ENCODE data around the gene ACP2.
"Not testable (repeated sequence)": the region's sequence is repeated elsewhere in the genome, so short reads cannot be mapped to it uniquely, and the experiment has no call there.

Gene ACP2

DNA sequence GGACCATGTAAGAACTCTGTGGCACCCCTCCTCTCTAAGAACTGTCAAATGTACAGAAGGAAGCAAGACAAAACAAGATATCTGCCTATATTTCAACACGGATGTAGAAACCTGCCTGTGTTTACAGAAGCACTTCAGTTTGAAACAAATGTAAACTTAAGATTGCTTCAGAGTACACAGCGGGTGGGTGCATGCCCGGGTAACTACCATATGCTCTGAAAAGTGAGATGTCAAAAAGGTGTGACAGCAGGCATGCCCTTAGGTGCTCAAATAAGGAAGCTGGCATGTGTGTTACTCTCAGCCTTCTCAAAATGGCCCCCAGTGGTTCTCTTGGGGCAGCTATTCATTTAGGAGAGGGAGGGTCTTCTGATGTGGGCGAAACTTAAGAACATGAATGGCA lies 5.2 kb downstream of the ACP2 start:
- no peak for DNase-seq (ENCODE audit: low read depth)

DNA sequence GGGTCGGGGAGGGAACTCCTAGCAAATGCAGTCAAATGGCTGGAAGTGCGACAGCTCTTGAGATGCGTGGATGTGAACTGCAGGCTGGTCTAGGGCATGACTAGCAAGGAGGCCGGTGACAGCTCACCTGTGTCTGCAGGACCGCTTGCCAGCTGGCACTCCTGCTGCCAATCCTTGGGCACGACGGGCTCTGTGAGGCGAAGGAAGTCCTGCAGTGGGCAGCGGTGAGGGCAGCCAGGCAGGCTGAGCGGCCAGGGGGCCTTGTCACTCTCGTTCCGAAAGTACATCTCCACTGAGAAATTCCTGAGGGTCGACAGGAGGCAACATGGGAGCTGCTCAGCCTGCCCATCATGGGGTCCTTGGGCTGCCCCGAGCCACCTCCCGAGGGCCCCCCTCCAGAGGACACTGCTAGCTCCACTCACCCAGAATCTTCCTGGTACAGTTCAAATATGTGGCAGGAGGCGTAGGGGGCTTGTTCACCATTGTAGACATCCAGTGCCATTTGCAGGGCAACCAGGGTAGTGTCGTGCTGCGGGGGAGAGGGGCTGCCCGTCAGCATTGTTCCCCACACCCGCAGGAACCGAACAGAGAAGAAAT lies 5.9 kb downstream of the ACP2 start:
- DNase-seq (ENCODE audit: low read depth): no peak

DNA sequence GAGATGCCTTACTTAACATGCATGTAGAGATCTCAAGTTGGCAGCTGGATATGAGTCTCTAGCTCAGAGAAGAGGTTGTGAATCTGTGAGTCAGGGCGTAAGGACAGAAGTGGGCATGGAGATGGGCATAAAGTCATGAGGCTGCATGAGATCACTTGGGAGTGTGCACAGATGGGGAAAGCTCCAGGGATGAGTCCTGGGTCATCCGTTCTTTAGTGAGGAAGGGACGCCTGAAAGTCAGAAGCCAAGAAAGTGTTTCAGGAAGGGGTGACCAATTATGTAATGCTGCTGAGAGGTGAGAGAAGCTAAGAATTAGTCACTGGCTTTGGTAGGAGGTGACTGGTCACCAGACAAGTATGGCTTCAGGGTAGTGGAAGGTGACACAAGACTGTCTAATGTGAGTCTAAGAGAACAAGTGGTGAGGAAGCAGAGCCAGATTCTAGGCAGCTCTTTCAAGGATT lies 6.7 kb downstream of the ACP2 start:
- no peak for DNase-seq (ENCODE audit: low read depth)

DNA sequence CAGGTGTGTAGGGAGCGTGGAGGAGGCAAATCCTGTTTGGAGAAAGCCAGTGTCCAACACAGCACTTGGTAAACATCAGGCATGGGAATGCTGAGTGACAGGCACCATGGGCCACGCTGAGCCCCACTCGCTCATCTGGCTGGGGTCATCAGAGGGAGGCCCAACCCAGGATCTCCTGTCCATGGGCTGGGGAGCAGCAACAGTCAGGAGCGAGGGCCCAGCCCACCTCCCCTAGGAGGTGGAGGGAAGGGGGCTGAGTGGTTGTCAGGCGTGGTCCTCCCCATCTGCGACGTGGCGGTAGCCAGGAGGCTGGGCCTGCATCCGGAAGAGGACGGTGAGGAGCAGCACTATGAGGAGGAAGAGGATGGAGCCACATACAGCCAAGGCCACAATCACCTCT lies 8.8 kb downstream of the ACP2 start:
- no peak for DNase-seq (ENCODE audit: low read depth)

DNA sequence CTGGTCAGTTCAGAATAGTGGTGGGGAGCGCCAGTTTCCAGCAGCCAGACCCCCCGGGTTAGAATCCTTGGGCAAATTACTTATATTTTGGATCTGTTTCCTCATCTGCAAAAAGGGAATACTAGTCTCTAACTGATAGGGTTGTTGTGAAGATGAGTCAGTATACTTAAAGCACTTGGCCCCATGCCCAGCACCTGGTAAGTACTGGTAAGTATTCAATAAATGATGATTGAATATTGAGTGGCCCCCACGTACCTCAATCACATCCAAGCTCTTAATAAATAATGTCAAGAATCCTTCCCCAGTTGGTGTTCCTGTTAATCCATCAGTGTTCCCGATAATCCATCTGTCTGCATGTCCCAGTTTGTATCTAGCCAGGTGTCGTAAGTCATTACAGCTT lies 12.1 kb downstream of the ACP2 start:
- no peak for DNase-seq (ENCODE audit: low read depth)

DNA sequence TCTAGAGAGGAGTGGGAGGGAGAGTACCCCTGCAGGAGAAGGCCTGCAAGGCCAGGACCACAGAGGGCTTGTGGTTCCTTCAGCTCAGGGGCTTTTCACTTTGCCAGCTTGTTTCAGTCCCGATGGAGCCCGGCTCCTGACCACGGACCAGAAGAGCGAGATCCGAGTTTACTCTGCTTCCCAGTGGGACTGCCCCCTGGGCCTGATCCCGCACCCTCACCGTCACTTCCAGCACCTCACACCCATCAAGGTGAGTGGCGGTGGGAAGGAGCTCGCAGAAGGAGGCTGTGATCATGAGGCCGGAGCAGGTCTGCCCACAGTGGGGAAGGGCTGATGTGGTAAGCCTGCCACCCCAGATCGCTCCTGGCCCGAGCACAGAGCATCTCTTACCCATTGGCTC lies 13.5 kb downstream of the ACP2 start:
- DNase-seq (ENCODE audit: low read depth): no peak

DNA sequence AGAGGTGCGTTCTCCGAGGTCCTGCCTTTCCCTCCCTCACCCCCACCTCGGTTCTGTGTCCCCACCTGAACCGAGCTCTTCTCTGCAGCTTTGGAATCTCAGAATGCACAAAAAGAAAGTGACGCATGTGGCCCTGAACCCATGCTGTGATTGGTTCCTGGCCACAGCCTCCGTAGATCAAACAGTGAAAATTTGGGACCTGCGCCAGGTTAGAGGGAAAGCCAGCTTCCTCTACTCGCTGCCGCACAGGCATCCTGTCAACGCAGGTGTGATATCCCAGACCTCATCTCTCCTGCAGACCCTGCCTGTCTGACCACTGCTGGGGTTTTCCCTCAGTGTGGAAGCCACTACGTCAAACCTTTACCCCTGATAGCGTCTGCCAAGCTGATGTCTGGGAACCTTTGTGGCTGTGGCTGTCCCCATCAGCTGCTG lies 13.9 kb downstream of the ACP2 start:
- DNase-seq (ENCODE audit: low read depth): no peak

DNA sequence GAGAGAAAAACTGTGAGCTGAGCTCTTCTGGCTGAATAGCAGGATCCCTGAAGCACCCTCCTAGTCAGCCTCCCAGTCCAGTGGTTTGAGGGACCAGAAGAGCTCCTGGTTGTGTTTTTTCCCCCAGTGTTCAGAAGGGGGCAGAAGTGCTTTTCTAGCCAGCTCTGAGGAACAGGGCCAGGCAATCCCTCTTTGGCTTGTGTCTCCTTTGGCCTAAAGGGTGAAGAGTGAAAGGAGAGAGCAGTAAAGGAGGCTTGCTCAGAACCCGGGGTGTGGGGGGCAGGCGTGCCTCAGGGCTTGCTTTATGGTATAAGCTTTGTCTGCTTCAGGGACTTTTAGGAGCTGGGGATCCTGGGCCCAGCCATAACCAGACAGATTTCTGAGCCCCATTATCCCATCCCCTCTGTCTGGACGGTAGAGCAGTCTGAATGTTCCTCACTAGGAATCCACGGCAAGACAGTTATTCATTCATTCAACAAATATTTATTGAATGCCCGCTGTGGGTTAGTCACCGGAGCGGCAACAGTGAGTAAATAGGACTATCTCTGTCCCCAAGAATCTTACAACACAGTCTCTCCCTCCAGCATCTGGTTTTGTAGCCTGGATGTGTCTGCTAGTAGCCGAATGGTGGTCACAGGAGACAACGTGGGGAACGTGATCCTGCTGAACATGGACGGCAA lies 14.5 kb downstream of the ACP2 start:
- no peak for DNase-seq (ENCODE audit: low read depth)

DNA sequence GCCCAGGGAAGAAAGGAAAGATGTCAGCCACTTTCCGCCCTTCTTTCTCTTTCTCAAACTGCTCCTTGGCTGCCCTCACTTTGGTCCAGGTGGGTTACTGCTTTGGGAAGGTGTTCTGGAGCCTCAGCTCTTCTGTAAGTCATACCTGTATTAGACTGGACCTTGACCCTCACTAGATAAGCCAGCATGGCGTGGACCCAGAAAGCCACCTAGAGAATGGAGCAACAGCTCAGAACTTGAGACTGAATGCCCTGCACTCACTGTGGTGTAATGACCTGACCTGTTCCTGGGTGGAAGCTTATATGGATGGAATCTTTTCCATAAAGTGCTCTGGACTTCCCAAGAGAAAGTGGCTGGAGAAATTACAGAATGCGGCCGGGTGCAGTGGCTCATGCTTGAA lies 15.6 kb downstream of the ACP2 start:
- DNase-seq (ENCODE audit: low read depth): no peak

DNA sequence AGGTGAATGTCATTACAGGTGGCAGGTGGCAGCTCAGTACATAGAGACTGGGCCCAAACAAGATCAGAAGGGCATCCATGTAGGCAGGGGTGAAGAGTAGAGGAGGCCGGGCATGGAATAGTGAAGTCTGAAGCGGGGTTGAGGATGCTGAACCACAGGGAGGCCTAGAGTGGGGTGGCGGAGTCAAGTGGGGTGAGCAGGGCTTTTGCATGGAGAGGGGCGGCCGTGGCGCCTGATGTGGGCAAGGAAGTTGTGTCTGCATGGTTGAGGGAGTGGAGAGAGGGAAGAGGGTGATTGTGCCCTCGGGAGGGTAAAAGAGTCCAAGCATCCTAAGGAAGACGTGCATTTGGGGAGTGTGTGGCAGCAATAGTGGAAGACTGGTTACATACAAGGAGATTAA lies 19.5 kb downstream of the ACP2 start:
- DNase-seq (ENCODE audit: low read depth): no peak

DNA sequence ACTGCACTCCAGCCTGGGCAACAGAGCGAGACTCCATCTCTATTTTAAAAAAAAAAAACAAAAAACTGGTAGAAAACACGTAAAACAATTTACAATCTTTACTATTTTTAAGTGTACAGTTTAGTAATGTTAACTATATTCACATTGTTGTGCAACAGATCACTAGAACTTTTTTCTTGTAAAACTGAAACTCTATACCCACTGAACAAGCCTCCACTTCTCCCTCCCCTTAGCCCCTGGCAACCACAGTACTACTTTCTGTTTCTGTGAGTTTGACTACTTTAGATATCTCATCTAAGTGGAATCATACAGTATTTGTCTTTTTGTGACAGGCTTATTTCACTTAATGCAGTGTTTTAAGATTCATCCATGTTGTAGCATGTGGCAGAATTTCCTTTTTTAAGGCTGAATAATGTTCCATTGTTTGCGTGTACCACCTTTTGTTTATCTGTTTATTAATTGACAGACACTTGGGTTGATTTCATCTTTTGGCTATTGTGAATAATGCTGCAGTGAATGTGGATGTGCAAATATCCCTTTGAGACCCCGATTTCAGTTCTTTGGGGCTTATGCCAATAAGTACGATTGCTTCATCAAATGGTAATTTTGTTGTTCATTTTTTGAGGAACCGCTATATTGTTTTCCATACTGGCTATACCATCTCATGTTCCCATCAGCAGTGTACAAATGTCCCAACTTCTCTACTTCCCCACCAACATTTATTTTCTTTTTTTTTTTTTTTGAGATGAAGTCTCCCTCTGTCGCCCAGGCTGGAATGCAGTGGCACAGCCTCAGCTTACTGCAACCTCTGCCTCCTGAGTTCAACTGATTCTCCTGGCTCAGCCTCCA lies 22.8 kb downstream of the ACP2 start:
- DNase-seq (ENCODE audit: low read depth): no peak

DNA sequence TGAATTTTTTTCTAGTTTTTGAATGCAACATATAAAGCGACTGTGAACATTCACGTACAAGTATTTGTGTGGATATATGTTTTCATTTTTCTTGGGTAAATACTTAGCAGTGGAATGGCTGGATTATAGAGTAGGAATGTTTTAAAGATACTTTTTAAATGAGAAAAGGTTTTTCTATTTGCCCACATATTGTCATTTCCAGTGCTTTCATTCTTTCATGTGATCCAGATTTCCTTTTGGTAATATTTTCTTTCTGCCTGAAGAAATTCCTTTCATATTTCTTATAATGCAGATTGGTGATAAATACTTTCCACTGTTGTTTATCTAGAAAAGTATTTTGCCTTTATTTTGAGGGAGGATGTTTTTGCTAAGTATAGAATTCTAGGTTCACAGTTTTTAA lies 25.9 kb downstream of the ACP2 start:
- no peak for DNase-seq (ENCODE audit: low read depth)

DNA sequence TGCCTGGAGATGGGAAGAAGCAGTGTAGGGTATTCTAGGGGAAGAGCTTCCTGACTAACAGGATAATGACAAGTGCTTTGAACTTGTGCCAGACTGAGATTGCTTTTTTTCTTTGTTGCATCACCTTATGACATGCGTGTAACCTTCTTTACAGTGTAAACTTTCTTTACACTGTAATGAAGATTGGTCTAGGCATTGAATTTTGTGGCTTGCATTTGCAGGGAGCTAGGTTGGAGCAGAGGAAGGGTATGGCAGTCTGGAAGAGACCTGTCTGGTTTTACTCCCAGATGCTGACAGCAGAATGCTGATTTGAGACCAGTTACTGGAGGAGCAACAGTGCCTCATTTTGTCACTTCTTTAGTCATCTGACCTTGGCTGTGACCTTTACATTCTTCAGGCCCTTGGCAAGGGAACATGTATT lies 28.2 kb downstream of the ACP2 start:
- DNase-seq (ENCODE audit: low read depth): no peak

DNA sequence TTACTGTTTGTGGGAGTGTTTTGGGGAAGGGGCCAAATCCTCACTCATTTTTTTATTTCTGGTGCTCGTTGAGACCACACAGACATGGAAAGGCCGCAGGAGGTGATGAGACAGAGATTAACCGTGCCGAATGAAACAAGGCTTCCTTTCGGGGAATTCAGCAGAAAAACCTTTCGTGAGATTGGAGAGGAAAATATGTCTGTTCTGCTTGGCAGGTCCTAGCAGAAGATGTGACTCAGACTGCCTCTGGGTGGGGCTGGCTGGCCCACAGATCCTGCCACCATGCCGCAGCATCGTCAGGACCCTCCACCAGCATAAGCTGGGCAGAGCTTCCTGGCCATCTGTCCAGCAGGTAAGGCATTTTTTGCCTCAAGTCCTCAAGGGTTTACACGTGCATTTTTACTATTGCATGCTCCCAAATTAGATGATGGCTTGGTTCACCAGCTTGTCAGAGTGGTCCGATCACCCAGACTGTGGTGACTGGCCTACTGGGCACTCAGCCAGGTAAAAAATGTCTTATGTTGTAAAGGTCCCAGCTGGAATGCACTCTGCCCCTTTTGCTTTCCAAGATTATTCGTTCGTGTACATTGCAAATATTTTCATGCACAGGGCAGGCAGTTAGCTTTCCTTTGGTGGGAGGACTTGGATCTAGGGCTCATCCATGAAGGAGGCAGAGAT lies 32.4 kb downstream of the ACP2 start:
- DNase-seq (ENCODE audit: low read depth): no peak

DNA sequence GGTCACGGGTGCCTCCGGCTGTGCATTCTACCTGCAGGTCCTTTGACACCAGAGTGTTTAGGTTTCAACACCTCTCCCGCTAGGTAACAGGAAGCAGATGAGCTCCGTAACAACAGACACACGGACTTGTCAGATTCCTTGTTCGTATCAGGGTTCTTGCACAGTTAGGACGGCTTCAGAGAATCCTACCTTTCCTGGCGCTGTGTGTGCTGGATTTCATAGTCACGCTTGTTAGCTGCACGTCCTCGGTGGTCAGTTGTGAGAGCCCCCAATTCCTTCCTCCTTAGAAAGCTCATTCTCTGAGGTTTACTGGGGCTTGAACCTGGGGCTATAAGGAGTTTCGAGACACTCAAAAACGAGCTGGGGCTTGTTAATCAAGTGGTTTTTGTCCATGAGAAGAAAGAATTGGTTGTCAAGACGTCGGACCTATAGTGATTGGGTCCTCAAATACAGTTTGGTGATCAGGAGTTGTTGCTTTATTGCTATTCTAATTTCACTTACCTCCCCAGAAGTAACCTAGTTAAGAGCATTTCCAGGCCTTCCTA lies 33.2 kb downstream of the ACP2 start:
- no peak for DNase-seq (ENCODE audit: low read depth)

DNA sequence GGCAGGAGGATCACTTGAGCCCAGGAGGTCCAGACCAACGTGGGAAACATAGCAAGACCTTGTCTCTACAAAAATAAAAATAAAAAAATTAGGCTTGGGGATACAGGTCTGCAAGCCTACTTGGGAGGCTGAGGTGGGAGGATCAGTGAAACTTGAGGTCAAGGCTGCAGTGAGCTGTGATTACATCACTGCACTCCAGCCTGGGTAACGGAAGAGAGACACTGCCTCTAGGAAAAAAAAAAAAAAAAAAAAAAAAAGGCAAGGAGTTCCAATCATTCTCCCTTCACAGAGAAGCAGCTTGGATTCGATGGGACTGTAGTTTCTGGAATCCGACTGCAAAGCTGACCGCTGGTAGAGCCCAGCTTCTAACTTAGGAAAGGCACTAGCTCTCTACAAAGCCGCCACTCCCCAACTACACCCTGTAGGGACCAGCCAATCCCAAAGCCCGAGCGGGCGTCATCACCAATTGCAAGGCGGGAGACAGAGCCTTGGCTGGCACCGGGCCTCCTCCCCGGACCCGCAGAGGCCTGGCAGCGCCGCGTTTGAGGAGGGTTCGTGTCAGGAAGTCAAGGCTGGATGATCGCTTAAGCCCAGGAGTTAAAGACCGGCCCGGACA lies 34.6 kb downstream of the ACP2 start:
- DNase-seq (ENCODE audit: low read depth): peak; percentile 40

DNA sequence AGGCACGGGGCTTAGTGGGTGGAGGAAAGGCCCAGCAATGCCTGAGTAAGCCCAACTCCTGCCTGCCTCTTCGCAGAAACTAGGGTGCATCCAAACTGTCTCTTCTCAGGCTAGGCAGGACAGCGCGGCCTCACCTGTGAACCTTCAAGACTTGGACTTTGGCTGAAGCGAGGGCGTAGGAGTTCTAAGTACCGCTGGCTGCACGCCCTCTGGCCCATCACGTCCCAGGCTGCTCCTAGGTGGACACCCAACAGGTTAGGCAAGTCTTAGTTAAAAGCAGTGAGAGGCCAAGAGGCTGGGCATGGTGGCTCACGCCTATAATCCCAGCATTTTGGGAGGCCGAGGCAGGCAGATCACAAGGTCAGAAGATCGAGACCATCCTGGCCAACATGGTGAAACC lies 35.7 kb downstream of the ACP2 start:
- DNase-seq (ENCODE audit: low read depth): no peak

DNA sequence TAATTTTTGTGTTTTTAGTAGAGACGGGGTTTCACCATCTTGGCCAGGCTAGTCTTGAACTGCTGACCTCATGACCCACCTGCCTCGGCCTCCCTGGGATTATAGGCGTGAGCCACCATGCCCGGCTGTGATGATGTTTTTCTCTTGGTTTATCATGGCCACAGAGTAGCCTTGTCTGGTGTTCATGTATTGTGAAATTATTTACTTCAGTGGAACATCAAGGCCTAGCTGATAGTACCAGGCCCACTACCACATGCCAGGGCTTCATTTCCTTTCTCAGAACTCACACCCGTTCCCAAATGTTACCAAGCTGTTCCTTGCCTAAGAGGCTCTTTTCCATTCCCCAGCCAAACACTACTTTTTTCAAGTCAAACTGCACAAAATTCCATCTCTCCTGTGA lies 40.0 kb downstream of the ACP2 start:
- no peak for DNase-seq (ENCODE audit: low read depth)

DNA sequence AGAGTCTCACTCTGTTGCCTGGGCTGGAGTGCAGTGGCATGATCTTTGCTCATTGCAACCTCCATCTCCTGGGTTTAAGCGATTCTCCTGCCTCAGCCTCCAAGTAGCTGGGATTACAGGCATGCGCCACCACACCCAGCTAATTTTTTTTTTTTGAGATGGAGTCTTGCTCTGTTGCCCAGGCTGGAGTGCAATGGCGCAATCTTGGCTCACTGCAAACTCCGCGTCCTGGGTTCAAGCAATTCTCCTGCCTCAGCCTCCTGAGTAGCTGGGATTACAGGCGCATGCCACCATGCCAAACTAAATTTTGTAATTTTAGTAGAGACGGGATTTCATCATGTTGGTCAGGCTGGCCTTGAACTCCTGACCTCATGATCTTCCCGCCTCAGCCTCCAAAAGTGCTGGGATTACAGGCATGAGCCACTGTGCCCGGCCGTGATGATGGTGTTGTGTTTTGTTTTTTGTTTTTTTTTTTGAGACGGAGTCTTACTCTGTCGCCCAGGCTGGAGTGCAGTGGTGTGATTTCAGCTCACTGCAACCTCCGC lies 40.5 kb downstream of the ACP2 start:
- DNase-seq (ENCODE audit: low read depth): not testable (repeated sequence)

DNA sequence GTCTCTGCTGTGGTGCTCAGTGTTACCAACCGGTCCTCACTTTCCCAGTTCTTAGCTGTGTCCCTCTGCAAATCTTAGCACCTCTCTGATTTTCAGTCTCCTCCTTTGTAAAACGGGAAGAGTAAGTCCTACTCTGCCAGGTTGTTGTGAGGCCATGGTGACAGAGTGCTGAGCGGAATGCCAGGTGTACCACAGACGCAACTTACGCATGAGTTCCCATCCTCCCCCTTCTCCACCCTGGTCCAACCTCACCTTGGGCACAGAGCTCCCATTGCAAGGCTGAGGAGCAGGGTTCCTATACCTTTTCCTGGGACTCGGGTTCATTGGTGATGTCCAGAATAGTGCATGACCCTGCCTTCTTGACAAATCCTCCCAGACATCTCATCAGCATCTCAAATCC lies 41.2 kb downstream of the ACP2 start:
- no peak for DNase-seq (ENCODE audit: low read depth)

DNA sequence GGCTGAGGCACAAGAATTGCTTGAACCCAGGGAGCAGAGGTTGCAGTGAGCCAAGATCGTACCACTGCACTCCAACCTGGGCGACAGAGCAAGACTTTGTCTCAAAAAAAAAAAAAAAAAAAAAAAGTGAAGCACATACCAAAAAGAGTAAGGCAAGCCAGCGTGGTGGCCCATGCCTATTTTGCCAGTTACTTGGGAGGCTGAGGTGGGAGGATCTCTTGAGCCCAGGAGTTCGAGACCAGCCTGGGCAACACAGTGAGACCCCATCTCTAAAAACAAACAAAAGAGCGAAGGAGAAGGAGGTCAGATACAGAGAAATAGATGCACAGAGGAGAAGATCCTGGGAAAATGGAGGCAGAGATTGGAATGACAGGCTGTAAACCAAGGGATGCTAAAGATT lies 42.0 kb downstream of the ACP2 start:
- not testable (repeated sequence) for DNase-seq (ENCODE audit: low read depth)

DNA sequence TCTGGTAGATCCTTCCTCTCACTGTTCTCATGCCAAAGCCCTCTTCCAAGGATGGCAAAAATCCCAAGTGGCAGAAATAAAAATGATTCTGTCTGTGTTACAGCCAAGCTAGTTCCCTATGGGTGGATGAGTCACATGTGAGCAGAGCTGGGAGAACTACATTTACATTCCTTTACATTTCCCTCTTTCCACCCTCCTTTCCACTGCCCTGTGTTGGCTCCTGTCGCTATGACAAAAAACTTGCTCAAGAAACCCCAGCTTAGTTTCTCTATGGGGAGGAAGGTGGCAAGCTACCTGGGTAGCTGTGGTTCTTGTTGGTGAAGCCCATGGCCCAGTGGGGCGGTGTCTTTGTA lies 44.0 kb downstream of the ACP2 start:
- no peak for DNase-seq (ENCODE audit: low read depth)

Measured in CMK (cell line).